ENCODE results near the gene NUP133. TPM values are rescaled to one million over a fixed set of nuclear protein-coding genes. Genes with fewer than 3 reads are reported as not detected.

Gene NUP133
- total and polyA plus RNA-seq, 4 donors: 5.7 to 22.7 (median 10.4) TPM

DNA sequence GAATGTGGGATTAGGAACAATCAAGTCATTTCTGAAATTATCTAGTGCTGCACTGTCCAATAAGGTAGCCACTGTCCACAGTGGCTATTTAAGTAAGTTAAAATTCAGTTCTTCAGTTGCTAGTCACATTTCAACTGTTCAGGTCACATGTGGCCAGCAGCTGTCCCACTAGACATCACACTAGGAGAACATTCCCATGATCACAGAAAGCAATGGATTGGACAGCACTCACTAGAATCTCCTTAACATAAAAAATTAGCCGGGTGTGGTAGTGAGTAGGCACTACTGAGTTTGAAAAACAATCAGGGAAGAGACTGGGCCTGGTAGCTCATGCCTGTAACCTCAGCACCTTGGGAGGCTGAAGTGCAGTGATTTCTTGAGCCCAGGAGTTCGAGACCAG, 33.6 kb downstream of the NUP133 start:
- H3K36me3 ChIP-seq (ENCODE audit: control insufficient read depth in 4 of 4, insufficient read depth in 3 of 4, low read depth in 1 of 4, low read length in 3 of 4): peaks cover 9 to 49% (median 28%) of the 10 kb centered on the region in 4 donors
- no peak overlapping the region for H3K9ac ChIP-seq (ENCODE audit: low read depth in 1 of 2, low read length in 2 of 2)
- H3K27me3 ChIP-seq (ENCODE audit: control insufficient read depth in 4 of 4, insufficient read depth in 4 of 4, low read length in 3 of 4): no peaks in the 10 kb centered on the region
- no peak overlapping the region for H3K4me3 ChIP-seq (ENCODE audit: low read depth in 1 of 3, low read length in 3 of 3)
- no peak overlapping the region for H3K27ac ChIP-seq (ENCODE audit: low read depth in 1 of 2, low read length in 2 of 2)
- H3K9me3 ChIP-seq (ENCODE audit: control insufficient read depth in 4 of 4, low read length in 3 of 4): no peaks in the 10 kb centered on the region
- no peak for DNase-seq (ENCODE audit: low spot score)
- no peak for TF ChIP-seq GABPA (IDR thresholded peaks at IDR 0.05 in 1 of 2, conservative IDR thresholded peaks at IDR 0.05 in 1 of 2)
- TF ChIP-seq HNF4G (IDR thresholded peaks at IDR 0.05): no peak
- no peak for TF ChIP-seq HNF4A (conservative IDR thresholded peaks at IDR 0.05)
- TF ChIP-seq, protein P1, sequence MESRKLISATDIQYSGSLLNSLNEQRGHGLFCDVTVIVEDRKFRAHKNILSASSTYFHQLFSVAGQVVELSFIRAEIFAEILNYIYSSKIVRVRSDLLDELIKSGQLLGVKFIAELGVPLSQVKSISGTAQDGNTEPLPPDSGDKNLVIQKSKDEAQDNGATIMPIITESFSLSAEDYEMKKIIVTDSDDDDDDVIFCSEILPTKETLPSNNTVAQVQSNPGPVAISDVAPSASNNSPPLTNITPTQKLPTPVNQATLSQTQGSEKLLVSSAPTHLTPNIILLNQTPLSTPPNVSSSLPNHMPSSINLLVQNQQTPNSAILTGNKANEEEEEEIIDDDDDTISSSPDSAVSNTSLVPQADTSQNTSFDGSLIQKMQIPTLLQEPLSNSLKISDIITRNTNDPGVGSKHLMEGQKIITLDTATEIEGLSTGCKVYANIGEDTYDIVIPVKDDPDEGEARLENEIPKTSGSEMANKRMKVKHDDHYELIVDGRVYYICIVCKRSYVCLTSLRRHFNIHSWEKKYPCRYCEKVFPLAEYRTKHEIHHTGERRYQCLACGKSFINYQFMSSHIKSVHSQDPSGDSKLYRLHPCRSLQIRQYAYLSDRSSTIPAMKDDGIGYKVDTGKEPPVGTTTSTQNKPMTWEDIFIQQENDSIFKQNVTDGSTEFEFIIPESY (IDR thresholded peaks at IDR 0.05): no peak
- TF ChIP-seq, protein P2, sequence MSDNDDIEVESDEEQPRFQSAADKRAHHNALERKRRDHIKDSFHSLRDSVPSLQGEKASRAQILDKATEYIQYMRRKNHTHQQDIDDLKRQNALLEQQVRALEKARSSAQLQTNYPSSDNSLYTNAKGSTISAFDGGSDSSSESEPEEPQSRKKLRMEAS (IDR thresholded peaks at IDR 0.05): no peak
- TF ChIP-seq, protein P3, sequence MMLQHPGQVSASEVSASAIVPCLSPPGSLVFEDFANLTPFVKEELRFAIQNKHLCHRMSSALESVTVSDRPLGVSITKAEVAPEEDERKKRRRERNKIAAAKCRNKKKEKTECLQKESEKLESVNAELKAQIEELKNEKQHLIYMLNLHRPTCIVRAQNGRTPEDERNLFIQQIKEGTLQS (IDR thresholded peaks at IDR 0.05): no peak
- H3K4me1 ChIP-seq (ENCODE audit: control insufficient read depth in 4 of 4, insufficient read depth in 4 of 4, low read length in 3 of 4): no peaks in the 10 kb centered on the region
- 98% methylated on average over 2 of the region's 2 CpGs for WGBS

DNA sequence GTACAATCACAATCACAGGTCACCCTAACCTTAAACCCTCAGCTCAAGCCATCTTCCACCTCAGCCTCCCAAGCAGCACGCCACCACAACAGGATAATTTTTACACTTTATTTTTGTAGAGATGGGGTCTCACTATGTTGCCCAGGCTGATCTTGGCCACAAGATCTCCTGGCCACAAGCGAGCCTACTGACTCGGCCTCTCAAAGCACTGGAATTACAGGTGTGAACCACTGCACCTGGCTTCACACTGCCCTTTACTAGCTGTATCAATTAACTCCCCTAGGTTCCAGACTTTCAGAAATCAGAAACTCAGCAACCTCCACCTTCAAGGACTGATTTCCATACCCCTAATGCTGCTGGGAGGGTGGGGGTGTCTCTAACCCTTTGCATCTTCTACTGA, 37.0 kb downstream of the NUP133 start:
- H3K36me3 ChIP-seq (ENCODE audit: control insufficient read depth in 4 of 4, insufficient read depth in 3 of 4, low read depth in 1 of 4, low read length in 3 of 4): peaks cover 13 to 58% (median 35%) of the 10 kb centered on the region in 4 donors

DNA sequence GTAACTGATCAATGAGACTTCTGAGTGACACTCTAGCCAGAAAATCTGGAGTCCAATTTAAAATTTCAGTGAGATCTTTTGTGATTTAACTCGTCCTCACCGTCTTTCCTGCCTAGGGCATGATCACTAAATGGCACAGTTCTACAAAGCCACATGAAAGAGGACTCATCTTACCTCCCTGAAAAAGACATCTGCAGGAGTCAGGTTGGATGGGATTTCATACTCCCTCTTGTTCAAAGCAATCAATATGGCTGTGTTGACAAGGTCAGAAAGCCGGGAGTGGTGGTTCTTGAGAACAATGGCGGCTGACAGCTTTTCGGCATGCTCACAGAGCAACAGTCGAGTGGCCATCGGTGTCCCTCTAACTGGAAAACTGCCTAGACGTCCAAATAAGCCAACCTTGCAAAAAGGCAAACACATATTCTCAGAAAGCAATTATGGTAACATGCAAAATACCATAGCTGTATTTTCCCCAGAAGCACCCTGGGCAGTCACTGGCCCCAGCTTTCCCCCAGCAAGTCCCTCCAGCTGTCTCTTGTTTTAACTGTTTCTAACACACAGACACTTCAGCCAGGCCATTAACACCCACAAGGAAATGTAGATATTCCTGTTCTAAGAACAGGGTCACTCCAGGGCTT, 37.6 kb downstream of the NUP133 start:
- Histone ChIP-seq H3K4me1 (ENCODE audit: control insufficient read depth in 4 of 4, insufficient read depth in 4 of 4, low read length in 3 of 4) (no peaks in the 10 kb centered on the region), H3K27me3 (ENCODE audit: control insufficient read depth in 4 of 4, insufficient read depth in 4 of 4, low read length in 3 of 4) (no peaks in the 10 kb centered on the region), H3K9ac (ENCODE audit: low read depth in 1 of 2, low read length in 2 of 2) (no peak overlapping the region), H3K36me3 (ENCODE audit: control insufficient read depth in 4 of 4, insufficient read depth in 3 of 4, low read depth in 1 of 4, low read length in 3 of 4) (peaks cover 13 to 59% (median 35%) of the 10 kb centered on the region in 4 donors), H3K4me3 (ENCODE audit: low read depth in 1 of 3, low read length in 3 of 3) (no peak overlapping the region), H3K9me3 (ENCODE audit: control insufficient read depth in 4 of 4, low read length in 3 of 4) (no peaks in the 10 kb centered on the region), H3K27ac (ENCODE audit: low read depth in 1 of 2, low read length in 2 of 2) (no peak overlapping the region)
- TF ChIP-seq NR2F2 (IDR thresholded peaks at IDR 0.05) (no peak), HNF4G (IDR thresholded peaks at IDR 0.05) (no peak), HNF4A (conservative IDR thresholded peaks at IDR 0.05) (no peak), FOXA2 (IDR thresholded peaks at IDR 0.05) (no peak), GABPA (IDR thresholded peaks at IDR 0.05 in 1 of 2, conservative IDR thresholded peaks at IDR 0.05 in 1 of 2) (no peak), FOXA1 (IDR thresholded peaks at IDR 0.05) (no peak), RAD21 (IDR thresholded peaks at IDR 0.05) (no peak), YY1 (IDR thresholded peaks at IDR 0.05) (no peak)
- TF ChIP-seq, protein P1 (IDR thresholded peaks at IDR 0.05): no peak
- TF ChIP-seq, protein P4, sequence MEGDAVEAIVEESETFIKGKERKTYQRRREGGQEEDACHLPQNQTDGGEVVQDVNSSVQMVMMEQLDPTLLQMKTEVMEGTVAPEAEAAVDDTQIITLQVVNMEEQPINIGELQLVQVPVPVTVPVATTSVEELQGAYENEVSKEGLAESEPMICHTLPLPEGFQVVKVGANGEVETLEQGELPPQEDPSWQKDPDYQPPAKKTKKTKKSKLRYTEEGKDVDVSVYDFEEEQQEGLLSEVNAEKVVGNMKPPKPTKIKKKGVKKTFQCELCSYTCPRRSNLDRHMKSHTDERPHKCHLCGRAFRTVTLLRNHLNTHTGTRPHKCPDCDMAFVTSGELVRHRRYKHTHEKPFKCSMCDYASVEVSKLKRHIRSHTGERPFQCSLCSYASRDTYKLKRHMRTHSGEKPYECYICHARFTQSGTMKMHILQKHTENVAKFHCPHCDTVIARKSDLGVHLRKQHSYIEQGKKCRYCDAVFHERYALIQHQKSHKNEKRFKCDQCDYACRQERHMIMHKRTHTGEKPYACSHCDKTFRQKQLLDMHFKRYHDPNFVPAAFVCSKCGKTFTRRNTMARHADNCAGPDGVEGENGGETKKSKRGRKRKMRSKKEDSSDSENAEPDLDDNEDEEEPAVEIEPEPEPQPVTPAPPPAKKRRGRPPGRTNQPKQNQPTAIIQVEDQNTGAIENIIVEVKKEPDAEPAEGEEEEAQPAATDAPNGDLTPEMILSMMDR (IDR thresholded peaks at IDR 0.05; ENCODE audit: low read depth, low read length, missing input control): no peak
- TF ChIP-seq, protein P3 (IDR thresholded peaks at IDR 0.05): no peak
- 89% methylated on average over 8 of the region's 8 CpGs for WGBS
- DNase-seq (ENCODE audit: low spot score): no peak

More for the DNA sequence above, 37.0 kb downstream of the NUP133 start:
- Histone ChIP-seq H3K27me3 (ENCODE audit: control insufficient read depth in 4 of 4, insufficient read depth in 4 of 4, low read length in 3 of 4) (no peaks in the 10 kb centered on the region), H3K4me3 (ENCODE audit: low read depth in 1 of 3, low read length in 3 of 3) (no peak overlapping the region), H3K27ac (ENCODE audit: low read depth in 1 of 2, low read length in 2 of 2) (no peak overlapping the region), H3K9me3 (ENCODE audit: control insufficient read depth in 4 of 4, low read length in 3 of 4) (no peaks in the 10 kb centered on the region), H3K4me1 (ENCODE audit: control insufficient read depth in 4 of 4, insufficient read depth in 4 of 4, low read length in 3 of 4) (no peaks in the 10 kb centered on the region), H3K9ac (ENCODE audit: low read depth in 1 of 2, low read length in 2 of 2) (no peak overlapping the region)
- WGBS: 97% methylated on average over 3 of the region's 3 CpGs
- no peak for DNase-seq (ENCODE audit: low spot score)
- TF ChIP-seq TAF1 (conservative IDR thresholded peaks at IDR 0.05): no peak
- TF ChIP-seq, protein P4 (IDR thresholded peaks at IDR 0.05; ENCODE audit: low read depth, low read length, missing input control): no peak
- no peak for TF ChIP-seq RAD21 (IDR thresholded peaks at IDR 0.05)
- no peak for TF ChIP-seq EGR1 (IDR thresholded peaks at IDR 0.05; ENCODE audit: low read depth in 2 of 2)
- TF ChIP-seq, protein P2 (IDR thresholded peaks at IDR 0.05): no peak
- TF ChIP-seq SP1 (IDR thresholded peaks at IDR 0.05): no peak
- TF ChIP-seq NR2F2 (IDR thresholded peaks at IDR 0.05): no peak

Measured in liver (tissue), 9 donors.